HepG2 (cell line): ENCODE measurements around the gene POP7. TPM values are rescaled to one million over a fixed set of nuclear protein-coding genes. Genes with fewer than 3 reads are reported as not detected.

ENCODE experiments used
- ATAC-seq: fragments of 200-7000 bp; cut with Tn5 transposase; 3 replicates; pipeline ENCODE4 v1.9.1; 2020; ENCODE audit warnings: mild to moderate bottlenecking, moderate library complexity
- BruUV-seq: library from RNA; stranded (reverse); fragments of 400-500 nt; replicated peaks from 2 replicates; lab custom pipeline; 2021; lab: Mats Ljungman, UMichigan
- CTCF ChIA-PET: fragments of 300-600 bp; formaldehyde crosslinking; extraction: SDS; loops from one replicate; lab custom pipeline; 2021; ENCODE audit warnings: low total read pairs, inconsistent platforms, low intra/inter-chr PET ratio; lab: Yijun Ruan, JAX
- POLR2A ChIA-PET: fragments of 350-600 bp; sonication (Branson Sonifier 250); formaldehyde crosslinking; loops from one replicate; lab custom pipeline; 2020; ENCODE audit warnings: antibody characterized with exemption, inconsistent platforms; lab: Yijun Ruan, JAX
- DNase-seq: peaks from one replicate; pipeline ENCODE4 v3.0.0-alpha.2; 2015; ENCODE audit warnings: low spot score
- FAIRE-seq: peaks from 3 replicates; lab custom pipeline; 2011; peaks lifted over from hg19 to GRCh38; lab: Jason Lieb, UNC
- H2AFZ ChIP-seq: one replicate; pipeline ENCODE4 v1.6.1; 2011; ENCODE audit warnings: low read length, inconsistent platforms
- H3K27ac ChIP-seq: fragments of 300-600 bp; 3 replicates; pipeline ENCODE4 v1.8.0; 2011; ENCODE audit warnings: mixed run types, mild to moderate bottlenecking, mixed read lengths, low read length, inconsistent platforms; ENCODE audit not compliant: insufficient read depth; ENCODE audit errors: extremely low read length
- H3K27me3 ChIP-seq, 2 experiments: fragments of 200-600 bp in 1 of 2; 2 replicates in 1 of 2; 3 replicates in 1 of 2; pipeline versions ENCODE4 v1.6.0 to v1.8.0; 2011; ENCODE audit warnings: low read length in 2 of 2, mild to moderate bottlenecking in 2 of 2, moderate library complexity in 2 of 2, inconsistent platforms in 1 of 2; ENCODE audit not compliant: insufficient read depth in 2 of 2, control insufficient read depth in 1 of 2
- H3K36me3 ChIP-seq, 2 experiments: fragments of 200-600 bp in 1 of 2; replicated peaks in 1 of 2; 2 replicates in 1 of 2; 3 replicates in 1 of 2; pipeline versions ENCODE4 v1.5.1 to v1.8.0; 2011; ENCODE audit warnings: low read length in 2 of 2, inconsistent platforms in 1 of 2; ENCODE audit not compliant: insufficient read depth in 2 of 2, control insufficient read depth in 1 of 2
- H3K4me1 ChIP-seq: 2 replicates; pipeline ENCODE4 v1.5.1; 2012; ENCODE audit warnings: low read length, inconsistent platforms; ENCODE audit not compliant: insufficient read depth
- H3K4me2 ChIP-seq: 2 replicates; pipeline ENCODE4 v1.6.0; 2011; ENCODE audit warnings: low read depth, low read length, inconsistent platforms
- H3K4me3 ChIP-seq, 3 experiments: fragments of 200-600 bp in 1 of 3; sonication (generic), shearing (Covaris generic) in 1 of 3; replicated peaks in 1 of 3; 2 replicates each; pipeline ENCODE4 v1.5.1; 2011 to 2016; ENCODE audit warnings: low read length in 3 of 3, inconsistent platforms in 2 of 3, low read depth in 2 of 3, mild to moderate bottlenecking in 2 of 3, control low read depth in 1 of 3, mixed read lengths in 1 of 3; ENCODE audit not compliant: insufficient read depth in 1 of 3
- H3K79me2 ChIP-seq: one replicate; pipeline ENCODE4 v1.6.1; 2011; ENCODE audit warnings: low read length, inconsistent platforms; ENCODE audit not compliant: insufficient read depth
- H3K9ac ChIP-seq: 2 replicates; pipeline ENCODE4 v1.6.0; 2011; ENCODE audit warnings: mild to moderate bottlenecking, low read depth, low read length, inconsistent platforms; ENCODE audit not compliant: insufficient read depth
- H3K9me3 ChIP-seq: 2 replicates; pipeline ENCODE4 v1.5.1; 2012; ENCODE audit warnings: mild to moderate bottlenecking, low read length
- H4K20me1 ChIP-seq: 2 replicates; pipeline ENCODE4 v1.6.0; 2011; ENCODE audit warnings: inconsistent platforms, mild to moderate bottlenecking, low read length, moderate library complexity; ENCODE audit not compliant: insufficient read depth
- DDIT3 ChIP-seq: sonication (generic); formaldehyde crosslinking; IDR thresholded peaks from 2 replicates; pipeline ENCODE4 v1.4.0; 2020; ENCODE audit warnings: mild to moderate bottlenecking, missing genetic modification reagents
- HNF4A ChIP-seq: sonication (generic); formaldehyde crosslinking; IDR thresholded peaks from 2 replicates; pipeline ENCODE4 v1.4.0; 2020; ENCODE audit warnings: missing genetic modification reagents
- HNRNPLL ChIP-seq: fragments of 200-400 bp; formaldehyde crosslinking; IDR thresholded peaks from 2 replicates; pipeline ENCODE4 v1.6.1; 2017; ENCODE audit warnings: mild to moderate bottlenecking, low read depth, low read length; ENCODE audit not compliant: poor library complexity, severe bottlenecking
- PATZ1 ChIP-seq: sonication (generic); formaldehyde crosslinking; IDR thresholded peaks from 2 replicates; pipeline ENCODE4 v1.4.0; 2020; ENCODE audit warnings: missing genetic modification reagents
- SAP130 ChIP-seq: IDR thresholded peaks from 2 replicates; pipeline ENCODE4 v1.6.1; 2016; ENCODE audit warnings: low read depth
- SIX1 ChIP-seq: sonication (generic); formaldehyde crosslinking; IDR thresholded peaks from 2 replicates; pipeline ENCODE4 v1.4.0; 2020; ENCODE audit warnings: missing genetic modification reagents, borderline replicate concordance
- ZBTB39 ChIP-seq: sonication (generic); formaldehyde crosslinking; IDR thresholded peaks from 2 replicates; pipeline ENCODE4 v1.5.0; 2020; ENCODE audit warnings: missing genetic modification reagents
- ZFP91 ChIP-seq: sonication (generic); formaldehyde crosslinking; IDR thresholded peaks from 2 replicates; pipeline ENCODE4 v1.9.0; 2022; ENCODE audit warnings: missing genetic modification reagents, mild to moderate bottlenecking, borderline replicate concordance
- ZNF121 ChIP-seq: sonication (generic); formaldehyde crosslinking; IDR thresholded peaks from 2 replicates; pipeline ENCODE4 v1.5.0; 2020; ENCODE audit warnings: mild to moderate bottlenecking, missing genetic modification reagents
- ZNF441 ChIP-seq: sonication (generic); formaldehyde crosslinking; IDR thresholded peaks from 2 replicates; pipeline ENCODE4 v1.7.0; 2021; ENCODE audit warnings: missing genetic modification reagents, borderline replicate concordance
- ZNF512B ChIP-seq: sonication (generic); formaldehyde crosslinking; IDR thresholded peaks from 2 replicates; pipeline ENCODE4 v1.5.1; 2020; ENCODE audit warnings: missing genetic modification reagents, mild to moderate bottlenecking, borderline replicate concordance
- ZNF891 ChIP-seq: sonication (generic); formaldehyde crosslinking; IDR thresholded peaks from 2 replicates; pipeline ENCODE4 v1.5.0; 2020; ENCODE audit warnings: mild to moderate bottlenecking, missing genetic modification reagents
- WGBS: methylation state at CpG from one replicate; pipeline ENCODE4 v1.1.6; 2017; ENCODE audit warnings: low lambda C conversion rate; 5-methylcytosine and 5-hydroxymethylcytosine counted together
- in situ Hi-C: cut with HindIII; loops from 2 replicates; pipeline ENCODE4 v1.10.0; 2017; ENCODE audit warnings: low pct_unique_long_range_greater_than_20kb; ENCODE audit not compliant: extremely low pct_ligation_motif_present
- intact Hi-C: fragments of 100-400 bp; cut with micrococcal nuclease; formaldehyde crosslinking; loops from one replicate; pipeline ENCODE4 v1.10.0; 2022; ENCODE audit not compliant: unreplicated experiment
- polyA plus RNA-seq, 8 experiments: library from polyadenylated mRNA; depleted of rRNA in 3 of 8; stranded (reverse) in 7 of 8; unstranded in 1 of 8; fragments of >200 nt; fragmentation: Illumina TruSeq in 4 of 8; extraction: Trizol in 4 of 8; gene quantifications; 2 replicates each; pipeline versions ENCODE4 v1.2.1 to v1.2.3, GENCODE V29; 2011 to 2016; ENCODE audit warnings: low read depth in 4 of 8, missing spikeins in 1 of 8, mixed read lengths in 1 of 8; ENCODE audit not compliant: insufficient read depth in 1 of 8
- total RNA-seq, 5 experiments: library from RNA; depleted of rRNA; stranded (reverse); fragments of >200 nt; fragmentation: Illumina TruSeq; extraction: Trizol; gene quantifications; 2 replicates each; pipeline ENCODE4 v1.2.3, GENCODE V29; 2016; ENCODE audit warnings: low read depth in 1 of 5

Gene POP7
- total and polyA plus RNA-seq, 2 of the 13 experiments (the other 11 are each of a cell fraction or from before 2014, with no cell fraction given) = 63.9 to 91.1 TPM

GRCh38 chr7:100719523-100720278, 13.8 kb downstream of the POP7 start (continued):
- TF ChIP-seq DDIT3 (CRISPR knock-in tag) = no peak
- TF ChIP-seq SIX1 (CRISPR knock-in tag) = no peak

- ChIA-PET POLR2A (interaction anchor here (1.2 to 5.9 kb wide), 3 partner anchors 13 to 134 kb away, joined by 3 to 59 read pairs (median 3); partner anchors contain the start of genes FBXO24, LRCH4 and POP7), CTCF (no interaction called here)
- Histone ChIP-seq H3K9me3 (no peaks in the 10 kb centered on the region), H3K36me3 (no peaks in the 10 kb centered on the region), H3K4me3 (peak within 1 kb of the TSS; percentile 79 to 84 (median 82)), H3K79me2 (peaks cover 9% of the 10 kb centered on the region), H3K27me3 (no peaks in the 10 kb centered on the region; a peak in 1 of 5 replicates), H2AFZ (no peak within 1 kb of the TSS), H3K27ac (peak within 1 kb of the TSS; percentile 72), H4K20me1 (no peaks in the 10 kb centered on the region), H3K4me1 (peaks cover 68% of the 10 kb centered on the region), H3K9ac (peak within 1 kb of the TSS; percentile 63), H3K4me2 (peak within 1 kb of the TSS; percentile 92)
- intact Hi-C loops (no loop called here), in situ Hi-C loops (no loop called here)
- BruUV-seq = no TSS peak
- 0% methylated on average over 4 of the region's 21 CpGs for WGBS
- no peak for DNase-seq
- ATAC-seq = peak; percentile 43
- no peak for FAIRE-seq
- TF ChIP-seq ZBTB39 (no peak), ZNF512B (CRISPR knock-in tag) (0 out of 2 replicates have a peak, but pooled peaks have one; percentile 30), ZNF891 (CRISPR knock-in tag) (0 out of 2 replicates have a peak, but pooled peaks have one; percentile 40), ZNF121 (CRISPR knock-in tag) (no peak), HNRNPLL (peak; percentile 8), ZNF441 (CRISPR knock-in tag) (no peak), ZFP91 (CRISPR knock-in tag) (peak; percentile 1; the same call in 1 of the 2 replicates), SAP130 (no peak), PATZ1 (CRISPR knock-in tag) (0 out of 2 replicates have a peak, but pooled peaks have one; percentile 13), HNF4A (CRISPR knock-in tag) (no peak)
Observed at GRCh38 chr7:100720279-100720670, 14.4 kb downstream of the POP7 start, which contains the start of gene EPO. EPO (plus strand) TSS chr7:100720468; CDS start chr7:100720981, 513 bp downstream.
